Stimulated activated memory B cell treated with anti-CD40 and anti-IgM and Interleukin-4, amounts not matched to agents 10 μg/mL and 1 μg/mL and 100 μg/mL, for 72 hours (primary cell): ENCODE measurements around the gene SAMD10.

Experiments used
- ATAC-seq: fragments of 150-1000 bp; cut with Tn5 transposase; 2 replicates; pipeline ENCODE4 v1.10.0; 2021
- H3K27ac Mint-ChIP-seq: one replicate; pipeline ENCODE4 v1.8.0; 2022; ENCODE audit warnings: mild to moderate bottlenecking, mixed read lengths
- H3K27me3 Mint-ChIP-seq: one replicate; pipeline ENCODE4 v1.8.0; 2022; ENCODE audit warnings: mixed read lengths
- H3K36me3 Mint-ChIP-seq: one replicate; pipeline ENCODE4 v1.8.0; 2022; ENCODE audit warnings: mixed read lengths
- H3K4me1 Mint-ChIP-seq: one replicate; pipeline ENCODE4 v1.8.0; 2022; ENCODE audit warnings: mixed read lengths
- H3K4me3 Mint-ChIP-seq: one replicate; pipeline ENCODE4 v1.8.0; 2022; ENCODE audit warnings: mild to moderate bottlenecking, moderate library complexity, mixed read lengths
- H3K9me3 Mint-ChIP-seq: one replicate; pipeline ENCODE4 v1.8.0; 2022; ENCODE audit warnings: mixed read lengths

Gene SAMD10

DNA sequence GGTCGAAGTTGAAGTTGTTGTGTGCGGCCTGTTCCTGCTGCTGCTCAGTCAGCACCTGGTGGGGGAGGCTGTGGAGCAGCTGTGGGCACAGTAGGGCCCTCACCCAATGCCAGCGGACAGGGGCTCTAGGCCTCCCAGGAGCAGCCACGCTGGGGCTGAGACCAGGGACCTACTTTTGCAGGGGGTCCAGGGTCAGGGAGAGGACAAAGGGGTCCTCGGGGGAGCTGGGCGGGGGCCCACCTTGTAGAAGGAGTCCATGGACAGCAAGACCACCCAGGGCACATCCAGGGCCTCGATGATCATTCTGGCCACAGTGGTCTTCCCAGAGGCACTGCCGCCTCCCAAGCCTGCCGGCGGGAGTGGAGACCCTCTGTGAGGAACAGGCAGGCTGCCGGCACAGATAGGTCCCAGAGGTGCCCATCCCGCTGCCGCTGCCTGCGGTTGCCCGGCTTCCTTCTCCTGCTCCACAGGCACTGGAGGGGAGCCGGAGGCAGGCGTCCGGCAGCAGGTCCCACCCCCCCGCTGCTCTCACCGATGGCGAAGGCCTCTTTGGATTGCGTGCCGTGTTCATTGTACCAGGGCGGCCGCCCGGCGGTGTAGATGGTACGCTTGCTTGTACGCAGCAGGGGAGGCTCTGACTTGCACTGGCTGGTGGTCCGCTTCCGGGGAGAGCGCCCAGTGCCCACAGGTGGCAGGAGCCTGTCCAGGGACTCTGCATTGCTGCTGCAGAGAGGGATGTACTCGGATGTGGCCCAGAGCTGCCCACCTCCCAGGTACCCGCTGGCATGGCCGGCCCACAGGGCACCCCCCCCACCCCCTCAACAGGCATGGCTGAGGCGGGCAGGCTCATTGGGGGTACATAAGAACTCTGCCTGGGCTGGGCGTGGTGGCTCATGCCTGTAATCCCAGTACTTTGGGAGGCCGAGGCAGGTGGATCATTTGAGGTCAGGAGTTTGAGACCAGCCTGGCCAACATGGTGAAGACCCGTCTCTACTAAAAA lies 33.2 kb downstream of the SAMD10 start:
- no peak overlapping the region for H3K4me3 Mint-ChIP-seq
- H3K27ac Mint-ChIP-seq: no peak overlapping the region
- no peak for ATAC-seq
- H3K27me3 Mint-ChIP-seq: no peaks in the 10 kb centered on the region
- peaks cover 26% of the 10 kb centered on the region for H3K36me3 Mint-ChIP-seq
- peaks cover 59% of the 10 kb centered on the region for H3K4me1 Mint-ChIP-seq
- peaks cover 3% of the 10 kb centered on the region for H3K9me3 Mint-ChIP-seq

DNA sequence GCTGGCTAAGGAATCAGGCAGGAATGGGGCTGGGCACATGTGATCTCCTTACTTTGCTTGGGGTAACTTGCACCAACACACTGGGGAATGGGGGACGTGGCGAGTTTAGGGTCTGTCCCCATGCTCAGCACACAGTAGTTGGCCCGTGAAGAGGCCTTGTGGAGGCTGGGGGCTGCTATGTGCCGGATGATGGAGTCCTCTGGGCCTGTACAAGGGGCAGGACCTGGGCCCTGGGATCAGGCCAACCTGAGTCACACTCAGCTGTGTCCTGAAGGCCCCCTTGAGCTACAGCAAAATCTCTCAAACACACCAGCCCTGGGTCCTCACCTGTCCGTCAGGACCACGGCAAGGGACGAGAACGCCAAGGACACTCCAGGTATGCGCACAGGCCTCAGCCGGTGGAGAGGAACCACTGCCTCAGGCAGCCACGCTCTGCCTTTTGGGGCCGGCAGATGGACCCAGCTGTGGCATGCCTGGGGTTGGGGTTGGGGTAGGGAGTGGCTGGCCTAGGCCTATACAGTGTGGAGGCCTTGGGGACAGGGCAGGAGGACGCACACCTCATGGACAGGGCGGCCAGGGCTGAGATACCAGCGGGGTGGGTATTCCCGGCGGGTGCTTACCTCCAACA lies 34.3 kb downstream of the SAMD10 start:
- Mint-ChIP-seq H3K27me3 (no peaks in the 10 kb centered on the region), H3K27ac (no peak overlapping the region)
- ATAC-seq: no peak

GRCh38 chr20:63944078-63944941 lies 35.1 kb downstream of the SAMD10 start:
- peaks cover 39% of the 10 kb centered on the region for H3K36me3 Mint-ChIP-seq
- H3K27me3 Mint-ChIP-seq: no peaks in the 10 kb centered on the region
- H3K9me3 Mint-ChIP-seq: peaks cover 3% of the 10 kb centered on the region
- no peak overlapping the region for H3K4me3 Mint-ChIP-seq
- H3K27ac Mint-ChIP-seq: no peak overlapping the region
- ATAC-seq: no peak
- H3K4me1 Mint-ChIP-seq: peaks cover 45% of the 10 kb centered on the region

More for the DNA sequence above, 34.3 kb downstream of the SAMD10 start:
- H3K4me1 Mint-ChIP-seq: peaks cover 53% of the 10 kb centered on the region
- H3K4me3 Mint-ChIP-seq: no peak overlapping the region
- H3K9me3 Mint-ChIP-seq: peaks cover 3% of the 10 kb centered on the region
- H3K36me3 Mint-ChIP-seq: peaks cover 37% of the 10 kb centered on the region

- ATAC-seq: no peak
Measured at GRCh38 chr20:63943808-63944077, 35.7 kb downstream of the SAMD10 start.

DNA sequence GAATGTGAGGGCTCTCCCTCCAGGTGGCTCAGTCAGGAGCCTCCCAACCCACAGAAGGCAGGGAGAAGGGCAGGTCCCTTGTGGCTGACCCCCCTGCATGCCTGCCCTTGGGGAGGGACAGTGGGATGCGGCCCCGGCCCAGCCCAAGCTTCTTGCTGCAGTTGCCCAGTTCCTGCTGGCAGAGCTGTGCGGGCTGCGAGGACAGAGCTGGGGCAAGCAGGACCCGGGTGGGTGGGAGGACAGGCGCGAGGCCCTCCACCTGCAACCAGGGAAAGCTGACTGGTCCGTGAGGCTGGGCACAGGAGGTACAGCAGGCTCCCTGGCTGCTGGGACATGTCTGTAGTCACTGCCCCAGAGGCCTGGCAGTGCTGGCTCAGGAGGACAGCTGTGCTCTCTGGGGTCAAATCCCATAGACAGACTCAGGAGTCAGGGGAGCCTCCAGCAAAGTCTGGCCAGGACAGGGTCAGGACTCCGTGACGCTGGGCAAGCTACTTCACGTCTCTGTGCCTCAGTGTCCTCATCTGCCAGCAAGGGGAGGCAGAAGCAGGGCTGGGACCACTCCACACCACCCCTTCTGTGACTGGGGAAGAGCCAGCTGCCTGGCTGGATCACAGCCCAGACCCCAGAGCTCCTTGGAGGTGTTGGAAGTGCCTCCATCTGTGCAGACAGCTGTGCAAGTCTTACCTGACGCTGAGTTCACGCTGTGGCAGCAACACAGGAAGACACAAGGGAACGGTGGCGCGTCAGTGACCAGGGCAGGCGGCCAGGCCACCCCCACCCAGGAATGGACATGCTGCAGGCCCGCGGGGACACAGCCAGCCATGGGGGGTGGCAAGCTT lies 36.3 kb downstream of the SAMD10 start:
- H3K27me3 Mint-ChIP-seq: no peaks in the 10 kb centered on the region

More at GRCh38 chr20:63943808-63944077, 35.7 kb downstream of the SAMD10 start:
- no peak overlapping the region for H3K4me3 Mint-ChIP-seq
- peaks cover 3% of the 10 kb centered on the region for H3K9me3 Mint-ChIP-seq
- peaks cover 39% of the 10 kb centered on the region for H3K4me1 Mint-ChIP-seq
- H3K27me3 Mint-ChIP-seq: no peaks in the 10 kb centered on the region
- H3K27ac Mint-ChIP-seq: no peak overlapping the region
- peaks cover 39% of the 10 kb centered on the region for H3K36me3 Mint-ChIP-seq

GRCh38 chr20:63942250-63942951 lies 37.0 kb downstream of the SAMD10 start:
- ATAC-seq: no peak
- no peaks in the 10 kb centered on the region for H3K27me3 Mint-ChIP-seq
- H3K27ac Mint-ChIP-seq: peak overlapping the region; percentile 63
- peaks cover 3% of the 10 kb centered on the region for H3K9me3 Mint-ChIP-seq
- H3K4me3 Mint-ChIP-seq: no peak overlapping the region
- peaks cover 39% of the 10 kb centered on the region for H3K36me3 Mint-ChIP-seq
- H3K4me1 Mint-ChIP-seq: peaks cover 25% of the 10 kb centered on the region

More for the DNA sequence above, 36.3 kb downstream of the SAMD10 start:
- Mint-ChIP-seq H3K4me3 (no peak overlapping the region), H3K36me3 (peaks cover 39% of the 10 kb centered on the region), H3K9me3 (peaks cover 3% of the 10 kb centered on the region), H3K27ac (no peak overlapping the region), H3K4me1 (peaks cover 33% of the 10 kb centered on the region)
- ATAC-seq: no peak

GRCh38 chr20:63941282-63942081 lies 38.0 kb downstream of the SAMD10 start:
- peak overlapping the region; percentile 40 for H3K4me3 Mint-ChIP-seq
- peaks cover 18% of the 10 kb centered on the region for H3K4me1 Mint-ChIP-seq
- peaks cover 39% of the 10 kb centered on the region for H3K36me3 Mint-ChIP-seq
- H3K27ac Mint-ChIP-seq: peak overlapping the region; percentile 63
- no peaks in the 10 kb centered on the region for H3K27me3 Mint-ChIP-seq
- H3K9me3 Mint-ChIP-seq: peaks cover 3% of the 10 kb centered on the region
- peak; percentile 61 for ATAC-seq

DNA sequence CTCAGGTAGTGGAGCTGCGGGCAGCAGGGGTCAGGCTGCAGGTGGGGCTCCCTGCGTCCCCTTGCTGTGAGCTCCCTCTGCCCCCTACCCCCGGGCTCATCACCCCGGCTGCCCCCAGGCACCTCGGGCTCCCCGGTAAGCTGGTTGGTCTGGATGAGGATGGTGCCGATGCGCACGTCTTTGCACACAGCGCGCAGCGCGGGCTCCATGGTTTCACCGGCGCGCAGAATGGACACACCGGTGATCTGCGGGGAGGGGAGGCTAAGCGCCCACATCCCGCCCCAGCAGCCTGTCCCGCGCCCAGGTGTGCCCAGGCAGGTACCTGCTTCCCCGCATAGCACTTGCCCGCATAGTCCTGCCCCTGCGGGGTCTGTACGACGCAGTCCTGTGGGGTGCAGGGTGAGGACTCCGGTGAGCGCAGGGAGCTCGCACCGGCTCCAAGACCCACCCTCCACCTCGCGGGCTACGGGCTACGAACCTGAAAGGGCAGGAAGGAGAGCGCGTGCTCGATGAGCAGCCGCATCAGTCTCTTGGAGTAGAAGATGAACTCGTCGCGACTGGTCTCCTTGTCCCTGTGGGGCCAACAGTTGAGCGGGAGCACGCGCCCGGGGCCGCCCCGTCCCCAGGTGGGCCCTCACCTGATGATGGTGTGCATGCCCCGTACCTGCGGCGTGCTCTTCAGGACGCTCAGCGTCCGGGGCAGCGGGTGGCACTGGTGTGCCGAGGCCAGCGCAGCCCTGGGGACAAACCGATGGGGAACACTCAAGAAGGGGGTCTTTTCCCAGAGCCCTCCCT lies 38.8 kb downstream of the SAMD10 start:
- Mint-ChIP-seq H3K36me3 (peaks cover 46% of the 10 kb centered on the region), H3K27ac (peak overlapping the region; percentile 63), H3K9me3 (peaks cover 3% of the 10 kb centered on the region), H3K27me3 (no peaks in the 10 kb centered on the region), H3K4me3 (no peak overlapping the region), H3K4me1 (peaks cover 18% of the 10 kb centered on the region)
- peak; percentile 22 for ATAC-seq

DNA sequence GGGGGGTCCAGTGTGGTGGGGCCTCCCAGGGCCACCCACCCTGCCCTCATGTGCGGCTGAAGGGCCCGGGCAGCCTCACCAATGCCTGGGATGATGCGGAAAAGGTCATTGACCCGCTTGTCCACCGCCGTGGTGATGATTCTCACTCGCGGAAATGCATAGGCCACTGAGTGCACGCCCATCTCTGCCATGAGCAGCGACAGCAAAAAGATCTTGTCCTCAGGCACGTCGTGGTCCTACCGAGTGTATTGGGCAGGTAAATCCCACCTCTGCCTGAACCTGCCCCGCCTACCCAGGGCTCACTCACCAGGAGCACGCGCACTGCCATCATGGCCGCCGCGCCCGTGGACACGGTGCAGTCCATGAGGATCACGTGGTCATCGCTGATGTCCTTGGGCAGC lies 39.4 kb downstream of the SAMD10 start:
- no peak overlapping the region for H3K27ac Mint-ChIP-seq
- H3K36me3 Mint-ChIP-seq: peaks cover 45% of the 10 kb centered on the region
- no peaks in the 10 kb centered on the region for H3K27me3 Mint-ChIP-seq
- no peak for ATAC-seq
- no peak overlapping the region for H3K4me3 Mint-ChIP-seq
- H3K4me1 Mint-ChIP-seq: peaks cover 18% of the 10 kb centered on the region
- peaks cover 3% of the 10 kb centered on the region for H3K9me3 Mint-ChIP-seq

GRCh38 chr20:63939061-63939935 lies 40.1 kb downstream of the SAMD10 start:
- peak; percentile 14 for ATAC-seq
- H3K27ac Mint-ChIP-seq: no peak overlapping the region
- no peak overlapping the region for H3K4me3 Mint-ChIP-seq
- H3K4me1 Mint-ChIP-seq: peaks cover 22% of the 10 kb centered on the region
- H3K27me3 Mint-ChIP-seq: no peaks in the 10 kb centered on the region
- H3K9me3 Mint-ChIP-seq: peaks cover 3% of the 10 kb centered on the region
- H3K36me3 Mint-ChIP-seq: peaks cover 50% of the 10 kb centered on the region

GRCh38 chr20:63937596-63937995 lies 41.8 kb downstream of the SAMD10 start:
- H3K4me1 Mint-ChIP-seq: peaks cover 24% of the 10 kb centered on the region
- ATAC-seq: no peak
- peak overlapping the region; percentile 19 for H3K27ac Mint-ChIP-seq
- H3K9me3 Mint-ChIP-seq: peaks cover 3% of the 10 kb centered on the region
- peaks cover 49% of the 10 kb centered on the region for H3K36me3 Mint-ChIP-seq
- H3K4me3 Mint-ChIP-seq: no peak overlapping the region
- no peaks in the 10 kb centered on the region for H3K27me3 Mint-ChIP-seq

- H3K27ac Mint-ChIP-seq: no peak overlapping the region
- no peak for ATAC-seq
- H3K4me1 Mint-ChIP-seq: peaks cover 6% of the 10 kb centered on the region
- no peaks in the 10 kb centered on the region for H3K27me3 Mint-ChIP-seq
- no peaks in the 10 kb centered on the region for H3K9me3 Mint-ChIP-seq
- H3K4me3 Mint-ChIP-seq: no peak overlapping the region
- H3K36me3 Mint-ChIP-seq: peaks cover 51% of the 10 kb centered on the region
Measured at GRCh38 chr20:63935447-63935846, 44.0 kb downstream of the SAMD10 start.
